ENCODE results near the gene IL13.

- TF ChIP-seq POLR2A (IDR thresholded peaks at IDR 0.05; ENCODE audit: low read length) (no peak), KDM1A (IDR thresholded peaks at IDR 0.05; ENCODE audit: low read depth) (no peak), SMC3 (IDR thresholded peaks at IDR 0.05) (no peak), EP300 (IDR thresholded peaks at IDR 0.05) (no peak), USF2 (IDR thresholded peaks at IDR 0.05) (no peak)
- TF ChIP-seq, protein P1, sequence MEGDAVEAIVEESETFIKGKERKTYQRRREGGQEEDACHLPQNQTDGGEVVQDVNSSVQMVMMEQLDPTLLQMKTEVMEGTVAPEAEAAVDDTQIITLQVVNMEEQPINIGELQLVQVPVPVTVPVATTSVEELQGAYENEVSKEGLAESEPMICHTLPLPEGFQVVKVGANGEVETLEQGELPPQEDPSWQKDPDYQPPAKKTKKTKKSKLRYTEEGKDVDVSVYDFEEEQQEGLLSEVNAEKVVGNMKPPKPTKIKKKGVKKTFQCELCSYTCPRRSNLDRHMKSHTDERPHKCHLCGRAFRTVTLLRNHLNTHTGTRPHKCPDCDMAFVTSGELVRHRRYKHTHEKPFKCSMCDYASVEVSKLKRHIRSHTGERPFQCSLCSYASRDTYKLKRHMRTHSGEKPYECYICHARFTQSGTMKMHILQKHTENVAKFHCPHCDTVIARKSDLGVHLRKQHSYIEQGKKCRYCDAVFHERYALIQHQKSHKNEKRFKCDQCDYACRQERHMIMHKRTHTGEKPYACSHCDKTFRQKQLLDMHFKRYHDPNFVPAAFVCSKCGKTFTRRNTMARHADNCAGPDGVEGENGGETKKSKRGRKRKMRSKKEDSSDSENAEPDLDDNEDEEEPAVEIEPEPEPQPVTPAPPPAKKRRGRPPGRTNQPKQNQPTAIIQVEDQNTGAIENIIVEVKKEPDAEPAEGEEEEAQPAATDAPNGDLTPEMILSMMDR (IDR thresholded peaks at IDR 0.05) = no peak
These were observed 45.1 kb upstream of the IL13 start for GRCh38 chr5:132612846-132613245.

Data from A549 (cell line).